Natural killer cell treated with Interleukin-12 subunit alpha and Interleukin-12 subunit beta and Interleukin-15 and Interleukin-18, amount 100 ng/mL, for 72 hours (primary cell): ENCODE data around the gene ATP8A2. TPM values are rescaled to one million over a fixed set of nuclear protein-coding genes. Genes with fewer than 3 reads are reported as not detected.
"Not testable (repeated sequence)": the region's sequence is repeated elsewhere in the genome, so short reads cannot be mapped to it uniquely, and the experiment has no call there.

Source experiments
- ATAC-seq, 2 donors: fragments of 150-1000 bp; cut with Tn5 transposase in 1 of 2; sonication (Bioruptor Pico), chemical (Tn5 transposase) in 1 of 2; 2 replicates each; pipeline ENCODE4 v1.10.0; 2021
- DNase-seq: peaks from one replicate; pipeline ENCODE4 v3.0.0; 2022; ENCODE audit warnings: low spot score
- H3K27ac Mint-ChIP-seq, 2 donors: 1 replicate in 1 of 2; 2 replicates in 1 of 2; pipeline ENCODE4 v1.8.0; 2022; ENCODE audit warnings: mixed read lengths in 2 of 2, mild to moderate bottlenecking in 1 of 2, moderate library complexity in 1 of 2
- H3K27me3 Mint-ChIP-seq, 2 donors: 1 replicate in 1 of 2; 2 replicates in 1 of 2; pipeline ENCODE4 v1.8.0; 2022; ENCODE audit warnings: mixed read lengths in 2 of 2
- H3K36me3 Mint-ChIP-seq: one replicate; pipeline ENCODE4 v1.8.0; 2022; ENCODE audit warnings: mixed read lengths
- H3K4me1 Mint-ChIP-seq, 2 donors: 1 replicate in 1 of 2; 2 replicates in 1 of 2; pipeline ENCODE4 v1.8.0; 2022; ENCODE audit warnings: low read depth in 2 of 2, mixed read lengths in 2 of 2, mild to moderate bottlenecking in 1 of 2
- H3K4me3 Mint-ChIP-seq: one replicate; pipeline ENCODE4 v1.8.0; 2022; ENCODE audit warnings: mixed read lengths
- H3K9me3 Mint-ChIP-seq: 2 replicates; pipeline ENCODE4 v1.8.0; 2022; ENCODE audit warnings: mixed read lengths
- total RNA-seq, 2 donors: library from RNA; stranded (reverse); gene quantifications; one replicate each; pipeline ENCODE4 v1.2.3, GENCODE V29; 2022

ATP8A2 gene
- total RNA-seq, 2 donors from 2014 or later, result 0.10 to 0.14 TPM

DNA sequence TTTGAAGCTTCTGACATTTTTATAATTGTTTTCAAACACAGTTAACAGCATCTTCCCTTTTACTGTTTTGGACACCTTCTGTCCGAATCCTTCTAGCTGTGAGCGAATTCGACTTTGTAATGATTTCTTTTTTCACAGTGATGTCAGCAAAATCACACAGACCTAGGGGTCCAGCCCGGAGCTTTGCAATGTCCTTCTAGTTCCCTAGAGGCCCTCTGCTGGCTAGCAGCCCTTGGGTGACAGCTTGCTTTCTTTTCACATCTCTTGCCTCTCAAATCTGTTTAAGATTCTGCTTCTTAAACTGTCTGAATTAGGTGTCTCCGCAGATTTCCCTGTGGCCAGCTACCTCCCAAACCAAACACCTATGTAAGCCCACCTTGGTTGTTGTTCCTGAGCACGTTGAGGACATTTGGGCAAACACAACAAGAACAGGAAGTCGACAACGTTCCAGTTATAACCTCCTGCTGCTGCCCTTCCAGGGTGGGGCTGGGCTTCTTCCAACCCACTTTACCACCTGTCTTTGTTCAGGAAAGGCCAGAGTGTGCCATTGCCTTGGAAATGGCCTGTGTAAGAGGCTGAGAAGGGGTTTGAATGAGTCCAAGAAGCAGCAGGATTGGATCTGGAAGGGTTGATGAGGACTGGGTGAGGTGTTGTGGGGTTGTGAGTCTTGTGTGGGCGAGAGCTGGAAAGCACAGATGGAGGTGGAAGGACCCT is 123.1 kb downstream of the ATP8A2 start:
- ATAC-seq (no peak), DNase-seq (no peak)
- no peak overlapping the region for H3K4me3 Mint-ChIP-seq
- H3K4me1 Mint-ChIP-seq, result no peaks in the 10 kb centered on the region
- no peaks in the 10 kb centered on the region for H3K36me3 Mint-ChIP-seq
- no peak overlapping the region for H3K27ac Mint-ChIP-seq
- H3K9me3 Mint-ChIP-seq, result no peaks in the 10 kb centered on the region
- peaks cover 18 to 39% of the 10 kb centered on the region in 2 donors for H3K27me3 Mint-ChIP-seq

- DNase-seq (no peak), ATAC-seq (no peak)
- no peaks in the 10 kb centered on the region for H3K36me3 Mint-ChIP-seq
- H3K4me1 Mint-ChIP-seq, result no peaks in the 10 kb centered on the region
- no peaks in the 10 kb centered on the region for H3K9me3 Mint-ChIP-seq
- H3K4me3 Mint-ChIP-seq, result no peak overlapping the region
- H3K27ac Mint-ChIP-seq, result no peak overlapping the region
- H3K27me3 Mint-ChIP-seq, result peaks cover 9 to 25% of the 10 kb centered on the region in 2 donors
Observed at GRCh38 chr13:25501231-25501630, 129.5 kb downstream of the ATP8A2 start.

GRCh38 chr13:25502031-25502430 is 130.3 kb downstream of the ATP8A2 start:
- Mint-ChIP-seq H3K36me3 (no peaks in the 10 kb centered on the region), H3K4me3 (no peak overlapping the region), H3K9me3 (no peaks in the 10 kb centered on the region), H3K4me1 (no peaks in the 10 kb centered on the region), H3K27ac (no peak overlapping the region), H3K27me3 (peaks cover 11 to 25% of the 10 kb centered on the region in 2 donors)
- no peak for DNase-seq
- ATAC-seq, result no peak

GRCh38 chr13:25502551-25502950 is 130.8 kb downstream of the ATP8A2 start:
- no peaks in the 10 kb centered on the region for H3K4me1 Mint-ChIP-seq
- peaks cover 12 to 25% of the 10 kb centered on the region in 2 donors for H3K27me3 Mint-ChIP-seq
- no peak overlapping the region for H3K27ac Mint-ChIP-seq
- no peak overlapping the region for H3K4me3 Mint-ChIP-seq
- no peaks in the 10 kb centered on the region for H3K9me3 Mint-ChIP-seq
- DNase-seq, result no peak
- ATAC-seq, result no peak
- no peaks in the 10 kb centered on the region for H3K36me3 Mint-ChIP-seq

- DNase-seq (no peak), ATAC-seq (no peak)
- peaks cover 14 to 33% of the 10 kb centered on the region in 2 donors for H3K27me3 Mint-ChIP-seq
- no peak overlapping the region for H3K4me3 Mint-ChIP-seq
- no peaks in the 10 kb centered on the region for H3K36me3 Mint-ChIP-seq
- no peaks in the 10 kb centered on the region for H3K4me1 Mint-ChIP-seq
- H3K9me3 Mint-ChIP-seq, result no peaks in the 10 kb centered on the region
- no peak overlapping the region for H3K27ac Mint-ChIP-seq
Observed at GRCh38 chr13:25503856-25504255, 132.1 kb downstream of the ATP8A2 start.

DNA sequence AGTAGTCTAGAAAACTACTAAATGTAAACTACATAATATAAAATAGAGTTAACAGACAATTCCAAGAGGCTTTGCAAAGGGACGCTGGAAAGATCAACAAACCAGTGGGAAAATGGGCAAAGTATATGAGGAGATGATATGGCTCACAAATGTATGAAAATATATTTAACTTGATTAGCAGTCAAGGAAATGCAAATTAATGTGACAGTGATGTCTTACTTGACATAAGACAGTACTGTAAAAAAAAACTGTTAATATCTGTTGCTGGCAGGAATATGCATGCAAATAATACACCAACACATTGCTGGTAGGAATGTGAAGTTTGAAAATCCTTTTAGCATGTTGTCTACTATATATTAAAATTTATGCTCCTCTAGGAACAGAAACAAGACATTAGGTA is 136.1 kb downstream of the ATP8A2 start:
- ATAC-seq, result no peak

GRCh38 chr13:25513060-25513459 is 141.3 kb downstream of the ATP8A2 start:
- H3K36me3 Mint-ChIP-seq, ATAC-seq, DNase-seq, H3K4me1 Mint-ChIP-seq, H3K27ac Mint-ChIP-seq, H3K9me3 Mint-ChIP-seq, H3K4me3 Mint-ChIP-seq, H3K27me3 Mint-ChIP-seq: not testable (repeated sequence)

More for the DNA sequence above, 136.1 kb downstream of the ATP8A2 start:
- Mint-ChIP-seq H3K36me3 (no peaks in the 10 kb centered on the region), H3K4me3 (no peak overlapping the region), H3K9me3 (no peaks in the 10 kb centered on the region), H3K27ac (no peak overlapping the region), H3K4me1 (no peaks in the 10 kb centered on the region), H3K27me3 (peaks cover 5 to 16% of the 10 kb centered on the region in 2 donors)
- no peak for DNase-seq

GRCh38 chr13:25518441-25518840 is 146.7 kb downstream of the ATP8A2 start:
- DNase-seq (no peak), ATAC-seq (no peak)
- Mint-ChIP-seq H3K27me3 (peaks cover 7 to 14% of the 10 kb centered on the region in 2 donors), H3K4me1 (no peaks in the 10 kb centered on the region), H3K4me3 (no peak overlapping the region), H3K36me3 (no peaks in the 10 kb centered on the region), H3K27ac (no peak overlapping the region), H3K9me3 (peaks cover 8% of the 10 kb centered on the region)

DNA sequence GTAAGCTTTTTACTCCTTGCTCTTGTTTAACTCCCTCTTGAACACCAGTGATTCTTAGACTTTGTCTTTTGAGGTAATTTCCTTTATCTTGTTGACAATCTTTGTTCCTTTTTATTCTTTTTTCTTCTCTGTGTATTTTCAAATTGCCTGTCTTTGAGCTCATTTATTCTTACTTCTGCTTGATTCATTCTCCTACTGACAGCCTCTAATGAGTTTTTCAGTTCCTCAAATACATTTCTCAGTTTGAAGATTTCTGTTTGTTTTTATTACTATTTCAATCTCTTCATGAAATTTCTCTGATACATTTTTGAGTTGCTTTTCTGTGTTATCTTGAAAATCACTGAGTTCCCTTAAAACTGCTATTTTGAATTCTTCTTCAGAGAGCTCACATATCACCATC is 154.1 kb downstream of the ATP8A2 start:
- Mint-ChIP-seq H3K27me3 (peaks cover 11 to 36% of the 10 kb centered on the region in 2 donors), H3K4me3 (no peak overlapping the region), H3K27ac (no peak overlapping the region), H3K4me1 (no peaks in the 10 kb centered on the region), H3K9me3 (peaks cover 20% of the 10 kb centered on the region), H3K36me3 (peaks cover 15% of the 10 kb centered on the region)
- DNase-seq (no peak), ATAC-seq (no peak)

GRCh38 chr13:25528266-25528665 is 156.5 kb downstream of the ATP8A2 start:
- H3K4me1 Mint-ChIP-seq, result no peaks in the 10 kb centered on the region
- peaks cover 15% of the 10 kb centered on the region for H3K36me3 Mint-ChIP-seq
- H3K27ac Mint-ChIP-seq, result no peak overlapping the region
- no peak overlapping the region for H3K4me3 Mint-ChIP-seq
- peaks cover 9 to 36% of the 10 kb centered on the region in 2 donors for H3K27me3 Mint-ChIP-seq
- peaks cover 16% of the 10 kb centered on the region for H3K9me3 Mint-ChIP-seq
- DNase-seq, result no peak
- no peak for ATAC-seq

DNA sequence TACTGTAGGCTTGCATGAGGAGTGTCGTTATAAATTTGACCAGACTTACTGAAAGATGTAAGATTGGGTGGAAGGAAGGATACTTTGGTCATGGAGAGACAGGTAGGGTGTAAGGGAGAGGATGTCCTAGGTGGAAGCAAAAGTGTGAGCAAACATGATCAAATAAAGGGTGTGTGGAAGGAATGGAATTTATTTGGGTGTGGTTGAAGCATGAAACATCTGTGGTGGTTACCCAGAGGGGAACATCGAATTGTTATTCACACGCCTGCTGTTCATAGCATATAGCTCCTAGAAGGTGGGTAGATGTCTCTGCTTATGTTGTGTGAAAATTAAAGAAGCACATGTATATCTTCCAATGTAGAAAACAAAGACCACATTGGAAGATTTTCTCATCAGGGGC is 157.7 kb downstream of the ATP8A2 start:
- Mint-ChIP-seq H3K36me3 (peaks cover 15% of the 10 kb centered on the region), H3K4me1 (no peaks in the 10 kb centered on the region), H3K27ac (no peak overlapping the region), H3K9me3 (peaks cover 10% of the 10 kb centered on the region), H3K4me3 (no peak overlapping the region), H3K27me3 (peaks cover 9 to 26% of the 10 kb centered on the region in 2 donors)
- ATAC-seq, result no peak
- no peak for DNase-seq

DNA sequence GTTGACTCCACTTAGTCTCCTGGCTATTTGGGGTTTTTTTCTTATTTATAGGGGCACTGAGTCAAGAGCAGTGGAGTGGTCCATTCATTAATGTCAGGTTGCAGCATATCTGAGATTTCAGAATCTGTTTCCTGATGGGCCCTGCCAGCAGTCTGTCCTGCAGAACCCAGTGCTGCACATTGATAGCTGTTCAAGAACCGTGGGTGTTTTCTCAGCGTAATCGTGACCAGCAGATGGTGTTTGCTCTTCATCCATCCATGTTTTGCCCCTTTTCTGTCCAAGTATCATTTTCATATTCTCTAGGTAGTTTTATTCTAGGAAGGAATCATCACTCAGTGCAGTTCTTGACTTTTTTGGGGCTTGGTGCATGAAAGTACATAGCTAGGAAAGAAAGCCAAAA is 166.5 kb downstream of the ATP8A2 start:
- Mint-ChIP-seq H3K4me1 (no peaks in the 10 kb centered on the region), H3K36me3 (no peaks in the 10 kb centered on the region), H3K27ac (no peak overlapping the region), H3K27me3 (peaks cover 9 to 26% of the 10 kb centered on the region in 2 donors), H3K4me3 (no peak overlapping the region), H3K9me3 (peaks cover 4% of the 10 kb centered on the region)
- ATAC-seq (no peak), DNase-seq (no peak)

DNA sequence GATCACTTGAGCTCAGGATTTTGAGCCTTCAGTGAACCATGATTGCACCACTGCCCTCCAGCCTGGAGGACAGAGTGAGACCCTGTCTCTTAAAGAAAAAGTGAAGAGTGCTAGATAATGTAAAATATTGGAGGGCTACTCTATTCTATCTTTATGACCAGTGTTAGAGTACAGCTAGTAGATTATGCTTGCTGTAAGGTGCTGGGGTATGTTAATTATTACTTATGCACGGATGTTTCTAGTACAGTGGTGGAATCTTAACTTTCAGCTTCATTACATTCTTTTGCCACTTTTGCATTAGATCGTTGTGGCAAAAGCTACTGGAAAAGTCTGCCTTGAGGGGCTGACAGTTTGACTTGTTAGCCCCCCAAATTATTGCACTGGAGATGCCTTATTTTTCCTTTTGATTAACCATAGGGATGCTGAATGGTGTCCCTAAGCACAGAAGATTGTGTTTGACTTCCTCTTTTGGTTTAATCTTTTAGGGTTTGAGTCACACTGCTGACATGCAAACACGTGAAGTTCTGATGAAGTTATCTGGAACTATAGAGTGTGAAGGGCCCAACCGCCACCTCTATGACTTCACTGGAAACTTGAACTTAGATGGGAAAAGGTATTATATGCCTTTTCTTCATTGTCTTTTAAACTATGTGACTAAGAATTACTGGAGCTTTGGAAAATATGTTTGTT is 169.8 kb downstream of the ATP8A2 start:
- no peak overlapping the region for H3K4me3 Mint-ChIP-seq

GRCh38 chr13:25548991-25549390 is 177.2 kb downstream of the ATP8A2 start:
- not testable (repeated sequence) for H3K9me3 Mint-ChIP-seq, DNase-seq, H3K4me1 Mint-ChIP-seq, ATAC-seq, H3K36me3 Mint-ChIP-seq, H3K27ac Mint-ChIP-seq, H3K4me3 Mint-ChIP-seq
- H3K27me3 Mint-ChIP-seq, result peaks cover 31 to 50% of the 10 kb centered on the region in 2 donors

More for the DNA sequence above, 169.8 kb downstream of the ATP8A2 start:
- ATAC-seq (no peak), DNase-seq (no peak)
- no peak overlapping the region for H3K27ac Mint-ChIP-seq
- no peaks in the 10 kb centered on the region for H3K4me1 Mint-ChIP-seq
- peaks cover 16 to 41% of the 10 kb centered on the region in 2 donors for H3K27me3 Mint-ChIP-seq
- H3K9me3 Mint-ChIP-seq, result peaks cover 11% of the 10 kb centered on the region
- H3K36me3 Mint-ChIP-seq, result no peaks in the 10 kb centered on the region
